ENCODE measurements around the gene SWT1.
A peak's percentile ranks its signal among the peaks of the same experiment; 100 is the strongest.

DNA sequence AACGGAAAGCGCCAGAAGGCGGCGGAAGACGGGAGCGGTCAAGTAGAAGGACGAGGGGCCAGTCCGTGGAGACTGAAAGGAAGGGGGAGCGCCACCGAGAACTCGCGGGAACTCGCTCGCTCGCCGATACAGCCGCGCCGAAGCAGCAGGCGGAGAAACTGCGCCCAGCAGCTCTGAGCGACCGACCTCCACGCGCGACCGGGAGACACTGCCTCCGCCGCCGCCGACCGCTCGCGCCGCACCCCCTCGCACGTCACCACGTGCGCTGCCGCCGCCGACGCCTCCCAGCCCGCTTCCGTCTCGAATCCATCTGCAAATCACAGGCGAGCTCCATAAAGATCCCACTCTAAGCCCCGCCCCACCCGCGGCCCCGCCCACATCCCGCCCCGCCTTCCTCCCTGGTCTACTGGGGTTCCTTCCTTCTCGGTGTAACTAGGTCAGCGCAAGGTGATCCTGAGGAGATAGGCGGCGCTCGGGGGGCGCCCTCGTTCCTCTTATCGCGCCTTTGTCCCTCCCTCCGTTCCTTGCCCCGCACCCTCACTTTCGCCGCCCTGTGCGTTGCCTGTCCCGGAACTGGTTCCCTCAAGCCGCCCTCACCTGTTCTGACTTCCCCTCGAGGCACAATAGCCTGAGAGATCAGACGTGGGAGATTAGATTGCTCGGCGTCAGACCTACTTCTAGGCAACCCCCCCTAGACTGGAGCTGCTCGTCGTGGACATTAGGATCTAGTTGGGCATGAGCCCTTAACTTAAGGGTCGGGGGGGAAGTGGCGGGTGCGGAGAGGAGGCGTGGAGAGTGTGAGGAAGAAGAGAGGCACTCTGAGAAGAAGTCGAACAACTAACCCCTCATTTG, 160.3 kb downstream of the SWT1 start, which contains the start of gene IVNS1ABP:
- TF ChIP-seq NRF1 (IDR thresholded peaks at IDR 0.05; ENCODE audit: low read depth, low read length) (no peak), FOSL2 (IDR thresholded peaks at IDR 0.05; ENCODE audit: borderline replicate concordance, low read depth) (no peak; the same call in 1 of the 2 replicates), CHD2 (IDR thresholded peaks at IDR 0.05; ENCODE audit: low read length, partially characterized antibody) (no peak), FOXM1 (IDR thresholded peaks at IDR 0.05; ENCODE audit: low read depth) (no peak), JUND (IDR thresholded peaks at IDR 0.05) (no peak), TAF1 (IDR thresholded peaks at IDR 0.05; ENCODE audit: borderline replicate concordance, low read depth, low read length) (peak; percentile 95), RCOR1 (IDR thresholded peaks at IDR 0.05; ENCODE audit: low read length) (no peak), MXI1 (IDR thresholded peaks at IDR 0.05; ENCODE audit: low read depth, low read length) (peak; percentile 92), SIN3A (IDR thresholded peaks at IDR 0.05; ENCODE audit: borderline replicate concordance, low read depth, low read length) (peak; percentile 77; the same call in 1 of the 2 replicates), EP300 (IDR thresholded peaks at IDR 0.05; ENCODE audit: borderline replicate concordance in 1 of 2, low read depth in 1 of 2, low read length in 1 of 2) (no peak)
- TF ChIP-seq, protein P1, sequence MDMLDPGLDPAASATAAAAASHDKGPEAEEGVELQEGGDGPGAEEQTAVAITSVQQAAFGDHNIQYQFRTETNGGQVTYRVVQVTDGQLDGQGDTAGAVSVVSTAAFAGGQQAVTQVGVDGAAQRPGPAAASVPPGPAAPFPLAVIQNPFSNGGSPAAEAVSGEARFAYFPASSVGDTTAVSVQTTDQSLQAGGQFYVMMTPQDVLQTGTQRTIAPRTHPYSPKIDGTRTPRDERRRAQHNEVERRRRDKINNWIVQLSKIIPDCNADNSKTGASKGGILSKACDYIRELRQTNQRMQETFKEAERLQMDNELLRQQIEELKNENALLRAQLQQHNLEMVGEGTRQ (IDR thresholded peaks at IDR 0.05; ENCODE audit: borderline replicate concordance, low read depth, low read length): no peak; the same call in 1 of the 2 replicates
- TF ChIP-seq, protein P2, sequence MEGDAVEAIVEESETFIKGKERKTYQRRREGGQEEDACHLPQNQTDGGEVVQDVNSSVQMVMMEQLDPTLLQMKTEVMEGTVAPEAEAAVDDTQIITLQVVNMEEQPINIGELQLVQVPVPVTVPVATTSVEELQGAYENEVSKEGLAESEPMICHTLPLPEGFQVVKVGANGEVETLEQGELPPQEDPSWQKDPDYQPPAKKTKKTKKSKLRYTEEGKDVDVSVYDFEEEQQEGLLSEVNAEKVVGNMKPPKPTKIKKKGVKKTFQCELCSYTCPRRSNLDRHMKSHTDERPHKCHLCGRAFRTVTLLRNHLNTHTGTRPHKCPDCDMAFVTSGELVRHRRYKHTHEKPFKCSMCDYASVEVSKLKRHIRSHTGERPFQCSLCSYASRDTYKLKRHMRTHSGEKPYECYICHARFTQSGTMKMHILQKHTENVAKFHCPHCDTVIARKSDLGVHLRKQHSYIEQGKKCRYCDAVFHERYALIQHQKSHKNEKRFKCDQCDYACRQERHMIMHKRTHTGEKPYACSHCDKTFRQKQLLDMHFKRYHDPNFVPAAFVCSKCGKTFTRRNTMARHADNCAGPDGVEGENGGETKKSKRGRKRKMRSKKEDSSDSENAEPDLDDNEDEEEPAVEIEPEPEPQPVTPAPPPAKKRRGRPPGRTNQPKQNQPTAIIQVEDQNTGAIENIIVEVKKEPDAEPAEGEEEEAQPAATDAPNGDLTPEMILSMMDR (IDR thresholded peaks at IDR 0.05): peak; percentile 36
